ENCODE data around the gene EOMES.

Gene EOMES

DNA sequence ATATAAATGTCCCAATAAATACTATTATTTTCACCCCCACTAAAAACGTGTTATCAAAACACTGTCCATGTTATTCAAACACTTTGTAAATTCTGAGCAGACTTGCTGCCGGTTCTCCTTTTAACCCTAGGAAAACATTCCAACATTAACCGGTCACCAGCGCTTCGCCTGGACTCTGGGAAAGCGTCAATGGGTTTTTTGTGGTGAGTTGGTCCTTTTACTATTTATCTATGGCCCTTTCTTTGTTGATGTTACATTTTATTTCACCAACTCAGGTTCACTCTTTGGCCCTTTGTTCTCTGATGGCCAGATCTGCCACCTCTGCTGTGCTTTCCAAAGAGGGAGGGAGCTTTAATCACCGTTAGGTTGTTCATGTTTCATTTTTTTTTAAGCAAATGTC is 4.1 kb upstream of the EOMES start:
- Histone ChIP-seq H3K27ac (ENCODE audit: low read length) (no peak overlapping the region), H3K27me3 (ENCODE audit: insufficient read depth, low read length, poor library complexity) (no peaks in the 10 kb centered on the region), H3K9me3 (ENCODE audit: insufficient read depth, low read length, severe bottlenecking) (no peaks in the 10 kb centered on the region)

DNA sequence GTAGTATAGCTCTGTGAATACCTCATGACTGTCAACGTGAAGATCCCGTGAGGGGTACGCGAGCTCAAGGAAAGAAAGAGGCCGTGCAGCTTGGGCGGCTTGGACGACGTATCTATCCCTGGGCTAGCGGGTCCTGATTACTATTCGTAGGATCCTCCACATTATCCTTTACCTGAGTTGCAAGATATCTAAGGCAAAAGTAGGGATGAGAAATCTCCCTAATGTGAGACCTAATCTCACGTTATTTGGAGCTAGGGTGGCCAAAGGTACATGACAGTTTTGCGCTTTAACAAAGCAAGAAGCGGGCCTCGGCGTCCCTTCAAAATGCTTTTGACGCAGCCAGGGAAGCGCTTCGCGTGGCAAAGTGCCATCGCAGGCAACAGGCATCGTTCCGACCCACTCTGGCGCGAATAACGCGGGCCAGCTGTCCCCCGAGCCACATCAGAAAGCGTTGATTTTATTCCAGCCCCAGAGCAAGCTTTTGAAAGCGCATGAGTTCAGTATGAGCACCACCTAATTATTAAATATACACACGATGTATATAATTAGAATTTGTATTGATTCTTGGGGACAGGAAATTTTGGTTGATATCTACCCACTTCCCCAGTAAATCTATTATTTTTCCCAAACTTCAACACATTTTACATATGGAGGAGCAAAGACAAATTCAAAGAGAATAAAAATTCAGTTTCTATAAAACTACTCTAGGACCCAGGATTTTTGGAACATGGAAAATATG is 2.5 kb upstream of the EOMES start:
- no peak overlapping the region for H3K27ac ChIP-seq (ENCODE audit: low read length)
- H3K9me3 ChIP-seq (ENCODE audit: insufficient read depth, low read length, severe bottlenecking): no peaks in the 10 kb centered on the region
- no peak for ATAC-seq (ENCODE audit: insufficient read depth, low read depth)
- H3K79me2 ChIP-seq (ENCODE audit: insufficient read depth, low read length): no peaks in the 10 kb centered on the region
- H3K4me1 ChIP-seq (ENCODE audit: insufficient read depth, low read length): peaks cover 15% of the 10 kb centered on the region
- no peak overlapping the region for H3K4me2 ChIP-seq (ENCODE audit: insufficient read depth, low read length)
- DNase-seq: no peak
- H3K4me3 ChIP-seq (ENCODE audit: low read depth in 1 of 2, low read length in 2 of 2): no peak overlapping the region
- no peak overlapping the region for H3K9ac ChIP-seq (ENCODE audit: low read depth, low read length)
- no peak overlapping the region for H2AFZ ChIP-seq (ENCODE audit: low read depth, low read length)
- no peaks in the 10 kb centered on the region for H4K20me1 ChIP-seq (ENCODE audit: insufficient read depth, low read length)
- no peaks in the 10 kb centered on the region for H3K36me3 ChIP-seq (ENCODE audit: insufficient read depth, low read length)
- no peaks in the 10 kb centered on the region for H3K27me3 ChIP-seq (ENCODE audit: insufficient read depth, low read length, poor library complexity)
- TF ChIP-seq EZH2 (IDR thresholded peaks at IDR 0.05; ENCODE audit: borderline replicate concordance, low read depth, low read length, severe bottlenecking): no peak
- TF ChIP-seq, protein P1, sequence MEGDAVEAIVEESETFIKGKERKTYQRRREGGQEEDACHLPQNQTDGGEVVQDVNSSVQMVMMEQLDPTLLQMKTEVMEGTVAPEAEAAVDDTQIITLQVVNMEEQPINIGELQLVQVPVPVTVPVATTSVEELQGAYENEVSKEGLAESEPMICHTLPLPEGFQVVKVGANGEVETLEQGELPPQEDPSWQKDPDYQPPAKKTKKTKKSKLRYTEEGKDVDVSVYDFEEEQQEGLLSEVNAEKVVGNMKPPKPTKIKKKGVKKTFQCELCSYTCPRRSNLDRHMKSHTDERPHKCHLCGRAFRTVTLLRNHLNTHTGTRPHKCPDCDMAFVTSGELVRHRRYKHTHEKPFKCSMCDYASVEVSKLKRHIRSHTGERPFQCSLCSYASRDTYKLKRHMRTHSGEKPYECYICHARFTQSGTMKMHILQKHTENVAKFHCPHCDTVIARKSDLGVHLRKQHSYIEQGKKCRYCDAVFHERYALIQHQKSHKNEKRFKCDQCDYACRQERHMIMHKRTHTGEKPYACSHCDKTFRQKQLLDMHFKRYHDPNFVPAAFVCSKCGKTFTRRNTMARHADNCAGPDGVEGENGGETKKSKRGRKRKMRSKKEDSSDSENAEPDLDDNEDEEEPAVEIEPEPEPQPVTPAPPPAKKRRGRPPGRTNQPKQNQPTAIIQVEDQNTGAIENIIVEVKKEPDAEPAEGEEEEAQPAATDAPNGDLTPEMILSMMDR (IDR thresholded peaks at IDR 0.05; ENCODE audit: borderline replicate concordance, extremely low read depth, low read length, poor library complexity, severe bottlenecking): no peak

More for the DNA sequence above, 4.1 kb upstream of the EOMES start:
- Histone ChIP-seq H3K4me3 (ENCODE audit: low read depth in 1 of 2, low read length in 2 of 2) (no peak overlapping the region), H3K4me1 (ENCODE audit: insufficient read depth, low read length) (peaks cover 9% of the 10 kb centered on the region), H3K36me3 (ENCODE audit: insufficient read depth, low read length) (no peaks in the 10 kb centered on the region), H3K4me2 (ENCODE audit: insufficient read depth, low read length) (no peak overlapping the region), H2AFZ (ENCODE audit: low read depth, low read length) (no peak overlapping the region), H3K9ac (ENCODE audit: low read depth, low read length) (no peak overlapping the region), H3K79me2 (ENCODE audit: insufficient read depth, low read length) (no peaks in the 10 kb centered on the region), H4K20me1 (ENCODE audit: insufficient read depth, low read length) (no peaks in the 10 kb centered on the region)
- TF ChIP-seq EZH2 (IDR thresholded peaks at IDR 0.05; ENCODE audit: borderline replicate concordance, low read depth, low read length, severe bottlenecking): no peak
- TF ChIP-seq, protein P1 (IDR thresholded peaks at IDR 0.05; ENCODE audit: borderline replicate concordance, extremely low read depth, low read length, poor library complexity, severe bottlenecking): no peak
- DNase-seq (no peak), ATAC-seq (ENCODE audit: insufficient read depth, low read depth) (no peak)

DNA sequence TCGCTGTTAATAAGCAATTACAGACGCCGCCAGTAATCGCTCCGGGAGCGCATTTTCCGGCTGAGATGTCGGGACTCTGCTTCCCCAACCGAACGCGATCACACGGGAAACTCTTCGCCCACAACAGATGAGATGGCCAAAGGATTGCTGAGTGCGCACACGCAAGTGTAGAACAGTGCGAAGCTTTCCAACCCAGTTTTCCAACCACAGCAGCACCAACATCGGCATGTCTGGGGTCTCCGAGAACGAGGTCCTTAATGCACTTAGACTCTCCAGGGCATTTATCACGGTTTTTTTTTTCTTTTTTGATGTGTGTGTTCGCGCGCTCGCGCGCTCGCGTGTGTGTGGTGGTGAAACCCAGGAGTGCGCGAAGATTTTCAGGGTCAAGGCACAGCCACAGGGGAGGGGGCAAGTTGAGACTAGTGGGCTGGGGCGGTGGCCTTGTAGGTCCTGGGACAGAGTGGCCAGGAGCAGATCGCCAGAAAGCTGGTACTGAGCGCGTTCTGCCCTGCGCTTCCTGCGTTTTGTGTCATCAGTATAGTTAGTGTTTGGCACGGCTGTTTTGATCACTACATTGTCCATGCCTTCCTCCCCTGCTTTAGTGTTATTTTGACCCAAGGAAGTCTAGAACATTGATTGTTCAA is 1.8 kb upstream of the EOMES start:
- no peak for TF ChIP-seq EZH2 (IDR thresholded peaks at IDR 0.05; ENCODE audit: borderline replicate concordance, low read depth, low read length, severe bottlenecking)
- TF ChIP-seq, protein P1 (IDR thresholded peaks at IDR 0.05; ENCODE audit: borderline replicate concordance, extremely low read depth, low read length, poor library complexity, severe bottlenecking): no peak
- no peak for ATAC-seq (ENCODE audit: insufficient read depth, low read depth)
- no peak for DNase-seq
- no peaks in the 10 kb centered on the region for H3K36me3 ChIP-seq (ENCODE audit: insufficient read depth, low read length)
- H3K79me2 ChIP-seq (ENCODE audit: insufficient read depth, low read length): no peaks in the 10 kb centered on the region
- H3K4me1 ChIP-seq (ENCODE audit: insufficient read depth, low read length): peaks cover 15% of the 10 kb centered on the region
- H3K9me3 ChIP-seq (ENCODE audit: insufficient read depth, low read length, severe bottlenecking): no peaks in the 10 kb centered on the region
- H3K27ac ChIP-seq (ENCODE audit: low read length): no peak overlapping the region
- H2AFZ ChIP-seq (ENCODE audit: low read depth, low read length): no peak overlapping the region
- no peaks in the 10 kb centered on the region for H3K27me3 ChIP-seq (ENCODE audit: insufficient read depth, low read length, poor library complexity)
- no peaks in the 10 kb centered on the region for H4K20me1 ChIP-seq (ENCODE audit: insufficient read depth, low read length)
- no peak overlapping the region for H3K4me2 ChIP-seq (ENCODE audit: insufficient read depth, low read length)
- no peak overlapping the region for H3K9ac ChIP-seq (ENCODE audit: low read depth, low read length)
- H3K4me3 ChIP-seq (ENCODE audit: low read depth in 1 of 2, low read length in 2 of 2): no peak overlapping the region

Measured in DND-41 (cell line).